Parathyroid adenoma (tissue), 2 donors: ENCODE measurements around the gene FCHO2.

Experiments
- H2AFZ ChIP-seq: fragments of 300-600 bp; sonication (generic); one replicate; pipeline ENCODE4 v1.7.0; 2017; ENCODE audit warnings: antibody characterized with exemption, mild to moderate bottlenecking
- H3K27ac ChIP-seq: fragments of 300-600 bp; sonication (generic); one replicate; pipeline ENCODE4 v1.7.0; 2017
- H3K27me3 ChIP-seq: fragments of 300-600 bp; sonication (generic); one replicate; pipeline ENCODE4 v1.7.0; 2017; ENCODE audit warnings: low read length; ENCODE audit not compliant: control insufficient read depth, insufficient read depth
- H3K36me3 ChIP-seq: fragments of 300-600 bp; sonication (generic); one replicate; pipeline ENCODE4 v1.7.0; 2017; ENCODE audit warnings: low read length; ENCODE audit not compliant: control insufficient read depth, insufficient read depth
- H3K4me1 ChIP-seq: fragments of 300-600 bp; sonication (generic); one replicate; pipeline ENCODE4 v1.7.0; 2017; ENCODE audit warnings: control low read depth
- H3K4me2 ChIP-seq: fragments of 300-600 bp; sonication (generic); one replicate; pipeline ENCODE4 v1.7.0; 2017; ENCODE audit warnings: low read length
- H3K4me3 ChIP-seq: fragments of 300-600 bp; sonication (generic); one replicate; pipeline ENCODE4 v1.7.0; 2017; ENCODE audit warnings: low read depth, low read length
- H3K79me2 ChIP-seq: fragments of 300-600 bp; sonication (generic); one replicate; pipeline ENCODE4 v1.7.0; 2017; ENCODE audit warnings: control low read depth
- H3K9ac ChIP-seq: fragments of 300-600 bp; sonication (generic); one replicate; pipeline ENCODE4 v1.7.0; 2017; ENCODE audit warnings: mild to moderate bottlenecking
- H3K9me3 ChIP-seq: fragments of 300-600 bp; sonication (generic); one replicate; pipeline ENCODE4 v1.7.0; 2017; ENCODE audit warnings: low read length; ENCODE audit not compliant: control insufficient read depth
- TF ChIP-seq, protein P1 (sequence below): fragments of 300-600 bp; sonication (generic); IDR thresholded peaks from one replicate; pipeline ENCODE4 v1.7.0; 2017; ENCODE audit warnings: antibody characterized with exemption, mild to moderate bottlenecking
- donor health status: primary hyperparathyroidism.

The FCHO2 gene

DNA sequence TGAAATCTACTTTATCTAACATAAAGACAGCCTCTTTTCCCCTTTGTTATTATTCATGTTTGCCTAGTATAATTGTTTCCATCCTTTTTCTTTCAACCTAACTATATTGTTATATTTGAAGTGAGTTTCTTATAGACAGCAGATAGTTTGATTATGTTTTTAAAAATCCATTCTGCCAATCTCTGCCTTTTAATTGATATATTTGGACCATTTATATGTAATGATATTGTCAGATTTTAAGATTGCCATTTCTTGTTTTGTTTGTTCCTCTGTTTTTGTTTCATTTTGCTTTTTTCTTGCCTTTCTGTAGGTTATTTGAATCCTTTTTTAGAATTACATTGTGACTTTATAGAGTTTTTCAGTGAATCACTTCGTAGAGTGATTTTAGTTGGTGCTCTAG, 89.8 kb downstream of the FCHO2 start:
- Histone ChIP-seq H2AFZ (no peak overlapping the region), H3K4me3 (no peak overlapping the region), H3K27ac (no peak overlapping the region), H3K4me2 (no peak overlapping the region), H3K79me2 (no peaks in the 10 kb centered on the region), H3K27me3 (no peaks in the 10 kb centered on the region), H3K9ac (no peak overlapping the region), H3K9me3 (no peaks in the 10 kb centered on the region), H3K4me1 (no peaks in the 10 kb centered on the region), H3K36me3 (no peaks in the 10 kb centered on the region)
- TF ChIP-seq, protein P1, sequence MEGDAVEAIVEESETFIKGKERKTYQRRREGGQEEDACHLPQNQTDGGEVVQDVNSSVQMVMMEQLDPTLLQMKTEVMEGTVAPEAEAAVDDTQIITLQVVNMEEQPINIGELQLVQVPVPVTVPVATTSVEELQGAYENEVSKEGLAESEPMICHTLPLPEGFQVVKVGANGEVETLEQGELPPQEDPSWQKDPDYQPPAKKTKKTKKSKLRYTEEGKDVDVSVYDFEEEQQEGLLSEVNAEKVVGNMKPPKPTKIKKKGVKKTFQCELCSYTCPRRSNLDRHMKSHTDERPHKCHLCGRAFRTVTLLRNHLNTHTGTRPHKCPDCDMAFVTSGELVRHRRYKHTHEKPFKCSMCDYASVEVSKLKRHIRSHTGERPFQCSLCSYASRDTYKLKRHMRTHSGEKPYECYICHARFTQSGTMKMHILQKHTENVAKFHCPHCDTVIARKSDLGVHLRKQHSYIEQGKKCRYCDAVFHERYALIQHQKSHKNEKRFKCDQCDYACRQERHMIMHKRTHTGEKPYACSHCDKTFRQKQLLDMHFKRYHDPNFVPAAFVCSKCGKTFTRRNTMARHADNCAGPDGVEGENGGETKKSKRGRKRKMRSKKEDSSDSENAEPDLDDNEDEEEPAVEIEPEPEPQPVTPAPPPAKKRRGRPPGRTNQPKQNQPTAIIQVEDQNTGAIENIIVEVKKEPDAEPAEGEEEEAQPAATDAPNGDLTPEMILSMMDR, result no peak

DNA sequence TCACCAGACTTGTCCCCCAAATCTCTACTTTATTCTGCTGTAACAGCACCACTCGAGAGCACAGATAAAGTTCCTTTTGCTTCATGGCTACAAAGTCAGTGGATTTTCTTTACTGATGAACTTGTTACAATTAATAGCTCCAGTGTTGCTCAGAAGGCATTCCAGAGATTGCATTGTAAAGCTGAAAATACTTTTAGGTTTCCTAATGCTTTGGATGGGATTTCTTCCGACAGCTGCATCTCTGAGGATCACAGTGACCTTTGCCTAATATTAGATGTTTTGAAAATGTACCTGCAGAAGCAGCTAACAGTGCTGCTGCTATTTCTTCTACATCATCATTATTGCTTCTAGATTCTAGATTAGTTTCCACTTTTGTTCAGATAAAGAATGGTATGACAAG, 105.8 kb downstream of the FCHO2 start:
- TF ChIP-seq, protein P1, result no peak
- H3K27ac ChIP-seq, result no peak overlapping the region
- no peaks in the 10 kb centered on the region for H3K9me3 ChIP-seq
- no peaks in the 10 kb centered on the region for H3K27me3 ChIP-seq
- H3K36me3 ChIP-seq, result no peaks in the 10 kb centered on the region
- no peak overlapping the region for H3K4me2 ChIP-seq
- no peak overlapping the region for H3K4me3 ChIP-seq
- H3K4me1 ChIP-seq, result no peaks in the 10 kb centered on the region
- no peaks in the 10 kb centered on the region for H3K79me2 ChIP-seq
- H2AFZ ChIP-seq, result no peak overlapping the region
- H3K9ac ChIP-seq, result no peak overlapping the region

DNA sequence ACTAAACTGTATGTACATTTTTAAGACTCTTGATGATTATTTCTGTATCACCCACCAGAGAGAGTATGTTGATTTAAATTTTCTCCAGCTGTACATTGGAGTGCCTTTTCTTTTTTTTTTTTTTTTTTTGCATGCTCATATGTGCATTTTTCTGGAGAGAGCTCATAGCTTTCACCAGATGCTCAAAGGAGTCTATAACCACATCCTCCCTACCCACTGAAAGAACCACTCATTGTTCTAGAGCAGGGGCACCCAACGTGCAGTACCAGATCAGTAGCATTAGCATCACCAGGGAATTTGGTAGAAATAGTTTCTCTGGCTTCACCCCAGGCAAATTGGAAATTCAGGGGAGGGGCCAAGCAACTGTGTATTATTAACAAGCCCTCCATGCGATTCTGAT, 110.6 kb downstream of the FCHO2 start:
- no peaks in the 10 kb centered on the region for H3K9me3 ChIP-seq
- H3K4me2 ChIP-seq, result no peak overlapping the region
- no peaks in the 10 kb centered on the region for H3K4me1 ChIP-seq
- no peak overlapping the region for H3K9ac ChIP-seq
- H3K36me3 ChIP-seq, result no peaks in the 10 kb centered on the region
- no peaks in the 10 kb centered on the region for H3K27me3 ChIP-seq
- no peak overlapping the region for H3K4me3 ChIP-seq
- TF ChIP-seq, protein P1, result no peak
- no peaks in the 10 kb centered on the region for H3K79me2 ChIP-seq
- H3K27ac ChIP-seq, result no peak overlapping the region
- no peak overlapping the region for H2AFZ ChIP-seq

DNA sequence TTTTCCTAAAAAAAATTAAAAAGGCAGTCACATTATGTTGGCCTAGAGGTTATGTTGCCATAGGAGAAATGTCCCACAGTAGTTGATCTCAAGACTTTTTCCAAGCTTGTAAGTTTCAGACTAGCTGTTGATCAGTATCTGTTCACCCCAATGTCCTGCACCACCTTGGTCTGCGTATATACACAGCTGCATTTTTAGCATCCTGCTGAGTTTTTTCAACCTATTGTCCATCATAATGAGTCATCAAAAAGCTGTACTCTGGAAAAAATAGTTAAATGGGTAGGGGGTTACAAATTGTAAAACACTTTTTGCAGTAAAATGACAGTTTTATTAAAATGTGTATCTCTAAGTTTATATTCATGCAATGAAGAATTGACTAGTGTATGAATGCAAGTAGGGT, 111.4 kb downstream of the FCHO2 start:
- Histone ChIP-seq H3K9me3 (no peaks in the 10 kb centered on the region), H3K9ac (no peak overlapping the region), H3K36me3 (no peaks in the 10 kb centered on the region), H3K4me1 (no peaks in the 10 kb centered on the region), H3K4me3 (no peak overlapping the region), H2AFZ (no peak overlapping the region), H3K27me3 (no peaks in the 10 kb centered on the region), H3K4me2 (no peak overlapping the region), H3K79me2 (no peaks in the 10 kb centered on the region), H3K27ac (no peak overlapping the region)
- TF ChIP-seq, protein P1, result no peak

DNA sequence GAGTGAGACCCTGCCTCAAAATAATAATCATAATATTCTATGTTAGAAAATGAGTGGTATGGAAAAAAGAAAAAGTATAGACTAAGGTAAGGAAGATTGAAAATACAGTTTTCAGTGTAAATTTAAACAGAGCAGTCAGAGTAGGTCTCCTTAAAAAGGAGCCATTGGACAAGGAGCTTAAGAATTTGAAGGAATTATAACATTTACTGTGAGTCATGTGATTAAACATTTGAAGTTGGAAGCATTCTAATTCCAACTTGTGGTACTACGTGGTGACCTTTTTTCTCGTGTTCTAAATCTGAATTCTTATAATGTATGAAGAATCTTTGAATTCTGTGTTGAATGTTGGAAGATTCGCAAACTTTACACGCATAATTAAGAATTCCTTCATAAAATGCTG, 125.3 kb downstream of the FCHO2 start:
- no peaks in the 10 kb centered on the region for H3K36me3 ChIP-seq

More for the DNA sequence above, 125.3 kb downstream of the FCHO2 start:
- Histone ChIP-seq H2AFZ (no peak overlapping the region), H3K4me1 (no peaks in the 10 kb centered on the region), H3K4me3 (no peak overlapping the region), H3K9me3 (no peaks in the 10 kb centered on the region), H3K4me2 (no peak overlapping the region), H3K27ac (no peak overlapping the region), H3K27me3 (no peaks in the 10 kb centered on the region), H3K9ac (no peak overlapping the region), H3K79me2 (no peaks in the 10 kb centered on the region)
- TF ChIP-seq, protein P1, result no peak
